ENCODE data around the gene GTPBP2.
A peak's percentile ranks its signal among the peaks of the same experiment; 100 is the strongest.
"Not testable (repeated sequence)": the region's sequence is repeated elsewhere in the genome, so short reads cannot be mapped to it uniquely, and the experiment has no call there.

GTPBP2 gene

DNA sequence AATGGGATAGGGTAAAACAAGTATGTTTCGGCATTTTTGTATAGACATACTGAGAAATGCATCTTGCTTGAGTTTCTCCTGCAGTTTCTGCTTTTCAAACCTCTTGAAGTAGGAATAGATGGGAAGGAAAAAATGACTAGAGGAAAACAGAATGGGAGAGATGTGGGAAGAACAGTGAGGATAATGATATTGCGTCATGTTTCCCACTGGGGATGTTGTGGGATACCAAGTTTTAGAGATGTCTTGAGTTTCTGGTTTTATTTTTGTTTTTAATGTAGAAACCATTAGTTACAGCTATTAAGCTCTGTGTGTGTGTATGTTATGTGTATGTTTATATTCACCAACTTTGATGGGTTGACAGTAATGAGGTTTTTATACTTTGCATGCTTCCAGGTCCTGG is 28.5 kb downstream of the GTPBP2 start:
- TF ChIP-seq, protein P1, sequence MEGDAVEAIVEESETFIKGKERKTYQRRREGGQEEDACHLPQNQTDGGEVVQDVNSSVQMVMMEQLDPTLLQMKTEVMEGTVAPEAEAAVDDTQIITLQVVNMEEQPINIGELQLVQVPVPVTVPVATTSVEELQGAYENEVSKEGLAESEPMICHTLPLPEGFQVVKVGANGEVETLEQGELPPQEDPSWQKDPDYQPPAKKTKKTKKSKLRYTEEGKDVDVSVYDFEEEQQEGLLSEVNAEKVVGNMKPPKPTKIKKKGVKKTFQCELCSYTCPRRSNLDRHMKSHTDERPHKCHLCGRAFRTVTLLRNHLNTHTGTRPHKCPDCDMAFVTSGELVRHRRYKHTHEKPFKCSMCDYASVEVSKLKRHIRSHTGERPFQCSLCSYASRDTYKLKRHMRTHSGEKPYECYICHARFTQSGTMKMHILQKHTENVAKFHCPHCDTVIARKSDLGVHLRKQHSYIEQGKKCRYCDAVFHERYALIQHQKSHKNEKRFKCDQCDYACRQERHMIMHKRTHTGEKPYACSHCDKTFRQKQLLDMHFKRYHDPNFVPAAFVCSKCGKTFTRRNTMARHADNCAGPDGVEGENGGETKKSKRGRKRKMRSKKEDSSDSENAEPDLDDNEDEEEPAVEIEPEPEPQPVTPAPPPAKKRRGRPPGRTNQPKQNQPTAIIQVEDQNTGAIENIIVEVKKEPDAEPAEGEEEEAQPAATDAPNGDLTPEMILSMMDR (IDR thresholded peaks at IDR 0.05; ENCODE audit: low read depth, low read length) = no peak
- H3K4me3 ChIP-seq (replicated peaks in 1 of 2; ENCODE audit: low read depth in 2 of 2, low read length in 2 of 2) = no peak overlapping the region
- no peak for DNase-seq (ENCODE audit: low read depth in 2 of 2)

DNA sequence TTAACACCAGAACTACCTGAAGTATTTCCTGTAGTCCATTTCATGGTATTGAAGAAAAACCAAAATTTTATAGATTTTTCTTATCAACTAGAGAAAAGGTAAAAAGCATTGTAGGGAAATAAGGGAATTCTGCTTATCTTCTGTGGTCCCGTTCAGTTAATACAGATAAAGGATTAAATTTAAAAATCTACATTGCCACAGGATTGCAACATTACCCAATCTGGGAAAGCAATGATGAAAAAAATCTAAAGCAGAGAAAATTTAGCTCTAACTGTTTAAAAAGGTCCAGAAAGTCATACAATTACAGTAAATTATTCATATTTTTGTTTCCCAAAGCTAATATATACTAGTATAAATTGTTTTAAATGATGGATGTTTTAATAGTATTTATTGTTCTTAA is 35.1 kb downstream of the GTPBP2 start:
- no peak overlapping the region for H3K4me3 ChIP-seq (replicated peaks in 1 of 2; ENCODE audit: low read depth in 2 of 2, low read length in 2 of 2)
- DNase-seq (ENCODE audit: low read depth in 2 of 2) = no peak
- TF ChIP-seq, protein P1 (IDR thresholded peaks at IDR 0.05; ENCODE audit: low read depth, low read length) = no peak

DNA sequence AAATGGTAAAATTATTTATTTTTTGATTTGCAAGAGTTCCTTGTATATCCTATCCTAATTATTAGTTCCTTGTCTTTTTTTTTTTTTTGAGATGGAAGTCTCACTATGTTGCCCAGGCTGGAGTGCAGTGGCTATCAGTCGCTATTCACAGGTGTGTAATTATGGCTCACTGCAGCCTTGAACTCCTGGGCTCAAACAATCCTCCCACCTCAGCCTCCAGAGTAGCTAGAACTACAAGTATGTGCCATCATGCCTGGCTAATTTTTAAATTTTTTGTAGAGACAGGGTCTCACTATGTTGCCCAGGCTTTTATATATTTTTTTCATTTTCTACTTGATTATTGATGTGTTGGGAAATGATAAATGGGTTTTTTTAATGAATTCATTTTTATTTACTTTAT is 39.5 kb downstream of the GTPBP2 start:
- DNase-seq (ENCODE audit: low read depth in 2 of 2); H3K4me3 ChIP-seq (replicated peaks in 1 of 2; ENCODE audit: low read depth in 2 of 2, low read length in 2 of 2): not testable (repeated sequence)

DNA sequence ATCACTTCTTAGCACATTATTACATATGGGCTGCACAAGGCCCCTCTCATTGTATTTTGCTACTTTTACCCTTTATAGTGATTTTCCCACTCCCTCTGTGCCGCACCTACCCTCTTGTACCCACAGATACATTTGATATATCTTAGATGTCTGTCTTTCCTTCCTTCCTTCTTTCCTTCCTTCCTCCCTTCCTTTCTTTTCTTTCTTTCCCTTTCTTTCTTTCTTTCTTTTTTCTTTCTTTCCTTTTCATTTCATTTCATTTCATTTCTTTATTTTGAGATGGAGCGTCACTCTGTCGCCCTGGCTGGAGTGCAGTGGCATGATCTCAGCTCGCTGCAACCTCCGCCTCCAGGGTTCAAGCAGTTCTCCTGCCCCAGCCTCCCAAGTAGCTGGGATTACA is 40.9 kb downstream of the GTPBP2 start:
- TF ChIP-seq, protein P1 (IDR thresholded peaks at IDR 0.05; ENCODE audit: low read depth, low read length) = no peak
- DNase-seq (ENCODE audit: low read depth in 2 of 2) = no peak
- no peak overlapping the region for H3K4me3 ChIP-seq (replicated peaks in 1 of 2; ENCODE audit: low read depth in 2 of 2, low read length in 2 of 2)

DNA sequence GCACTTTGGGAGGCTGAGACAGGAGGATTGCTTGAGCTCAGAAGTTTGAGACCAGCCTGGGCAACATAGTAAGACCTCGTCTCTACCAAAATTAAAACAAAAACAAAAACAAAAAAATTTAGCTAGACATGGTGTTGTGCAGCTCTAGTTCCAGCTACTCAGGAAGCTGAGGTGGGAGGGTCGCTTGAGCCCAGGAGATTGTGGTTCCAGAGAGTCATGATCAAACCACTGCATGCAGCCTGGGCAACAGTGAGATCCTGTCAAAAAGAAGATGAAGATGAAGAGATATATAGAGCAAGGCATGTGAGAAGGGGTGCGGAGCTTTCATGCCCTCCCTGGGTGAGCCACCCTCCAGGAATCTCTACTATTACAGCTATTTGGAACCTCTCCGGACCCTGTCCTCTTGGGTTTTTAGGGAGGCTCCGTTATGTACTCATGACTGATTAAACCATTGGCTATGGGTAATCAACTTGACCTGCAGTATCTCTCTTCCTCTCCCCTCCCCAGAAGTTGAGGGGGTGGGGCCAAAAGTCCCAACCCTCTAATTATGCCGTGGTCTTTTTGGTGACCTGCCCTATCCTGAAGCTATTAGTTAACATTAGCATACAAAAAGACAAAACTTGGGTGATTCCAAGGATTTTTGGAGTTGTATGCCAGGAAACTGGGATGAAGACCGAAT is 44.0 kb downstream of the GTPBP2 start:
- TF ChIP-seq, protein P1 (IDR thresholded peaks at IDR 0.05; ENCODE audit: low read depth, low read length) = no peak
- peak in 1 of 2 donors; percentile 55 for DNase-seq (ENCODE audit: low read depth in 2 of 2)
- H3K4me3 ChIP-seq (replicated peaks in 1 of 2; ENCODE audit: low read depth in 2 of 2, low read length in 2 of 2) = no peak overlapping the region

DNA sequence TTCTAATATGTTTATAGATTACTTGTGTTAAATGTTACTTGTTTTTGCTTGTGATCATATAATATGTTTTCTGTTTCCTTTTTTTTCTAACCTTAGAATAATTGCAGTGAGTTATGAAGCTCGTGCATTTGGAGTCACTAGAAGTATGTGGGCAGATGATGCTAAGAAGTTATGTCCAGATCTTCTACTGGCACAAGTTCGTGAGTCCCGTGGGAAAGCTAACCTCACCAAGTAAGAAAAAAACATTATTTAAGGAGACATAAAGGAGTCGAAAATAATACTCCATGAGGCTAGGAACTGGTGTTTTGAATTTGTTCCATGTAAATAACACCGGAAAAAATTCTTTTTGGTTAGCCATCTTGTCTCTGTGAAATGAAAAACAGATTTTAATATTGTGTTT is 46.2 kb downstream of the GTPBP2 start:
- DNase-seq (ENCODE audit: low read depth in 2 of 2) = no peak
- TF ChIP-seq, protein P1 (IDR thresholded peaks at IDR 0.05; ENCODE audit: low read depth, low read length) = no peak
- H3K4me3 ChIP-seq (replicated peaks in 1 of 2; ENCODE audit: low read depth in 2 of 2, low read length in 2 of 2) = no peak overlapping the region

DNA sequence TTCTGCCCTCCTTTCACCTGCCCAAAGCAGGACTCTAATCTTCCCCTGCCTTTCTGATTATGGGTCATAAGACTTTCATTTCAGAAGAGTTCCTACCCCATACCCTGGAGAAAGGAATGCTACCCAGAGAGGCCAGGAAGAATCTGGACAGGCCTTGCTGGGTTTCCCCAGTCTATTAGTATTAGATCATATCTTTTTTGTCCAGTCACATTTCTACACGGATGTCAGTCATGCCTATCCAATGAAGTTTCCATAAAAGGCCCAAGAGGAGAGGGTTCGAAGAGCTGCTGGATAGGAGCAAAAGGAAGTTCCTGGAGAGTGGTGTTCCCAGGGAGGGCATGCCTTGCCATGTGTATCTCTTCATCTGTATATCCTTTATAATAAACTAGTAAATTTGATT is 49.9 kb downstream of the GTPBP2 start:
- DNase-seq (ENCODE audit: low read depth in 2 of 2) = peak in 1 of 2 donors; percentile 22
- no peak overlapping the region for H3K4me3 ChIP-seq (replicated peaks in 1 of 2; ENCODE audit: low read depth in 2 of 2, low read length in 2 of 2)
- TF ChIP-seq, protein P1 (IDR thresholded peaks at IDR 0.05; ENCODE audit: low read depth, low read length) = no peak
